Lung (tissue), 12 donors: ENCODE results near the gene GIT2. TPM values are rescaled to one million over a fixed set of nuclear protein-coding genes. Genes with fewer than 3 reads are reported as not detected.
A peak's percentile ranks its signal among the peaks of the same experiment; 100 is the strongest.
"Not testable (repeated sequence)": the region's sequence is repeated elsewhere in the genome, so short reads cannot be mapped to it uniquely, and the experiment has no call there.

Experiments used
- ATAC-seq: fragments of 200-7000 bp; cut with Tn5 transposase; one replicate; pipeline ENCODE4 v1.9.1; 2020; ENCODE audit warnings: moderate number of reproducible peaks; ENCODE audit not compliant: insufficient read depth, low FRiP score
- DNase-seq, 3 donors: peaks; one replicate each; pipeline ENCODE4 v3.0.0-alpha.2; 2013 to 2017
- H3K27ac ChIP-seq, 2 donors: one replicate each; pipeline ENCODE4 v1.5.1; 2013; ENCODE audit warnings: mild to moderate bottlenecking in 2 of 2, moderate library complexity in 2 of 2, control low read depth in 1 of 2, inconsistent platforms in 1 of 2, low read depth in 1 of 2, low read length in 1 of 2
- H3K27me3 ChIP-seq, 3 donors: one replicate each; pipeline ENCODE4 v1.5.1; 2013; ENCODE audit warnings: low read length in 2 of 3; ENCODE audit not compliant: control insufficient read depth in 3 of 3, insufficient read depth in 3 of 3
- H3K36me3 ChIP-seq, 4 donors: one replicate each; pipeline ENCODE4 v1.5.1; 2013; ENCODE audit warnings: low read length in 4 of 4, mild to moderate bottlenecking in 1 of 4, moderate library complexity in 1 of 4; ENCODE audit not compliant: control insufficient read depth in 4 of 4, insufficient read depth in 4 of 4
- H3K4me1 ChIP-seq, 5 donors: one replicate each; pipeline ENCODE4 v1.5.1; 2013; ENCODE audit warnings: low read length in 5 of 5, mild to moderate bottlenecking in 2 of 5, moderate library complexity in 1 of 5; ENCODE audit not compliant: control insufficient read depth in 5 of 5, insufficient read depth in 5 of 5
- H3K4me3 ChIP-seq: one replicate; pipeline ENCODE4 v1.5.1; 2013; ENCODE audit warnings: mild to moderate bottlenecking, control low read depth, moderate library complexity
- H3K9ac ChIP-seq, 2 donors: one replicate each; pipeline ENCODE4 v1.5.1; 2013; ENCODE audit warnings: low read length in 2 of 2, control low read depth in 1 of 2; ENCODE audit not compliant: insufficient read depth in 1 of 2
- H3K9me3 ChIP-seq, 4 donors: one replicate each; pipeline ENCODE4 v1.5.1; 2013; ENCODE audit warnings: low read length in 3 of 4, mild to moderate bottlenecking in 1 of 4, moderate library complexity in 1 of 4; ENCODE audit not compliant: control insufficient read depth in 4 of 4, insufficient read depth in 3 of 4
- WGBS, 2 donors: extraction: QIAGEN DNeasy Blood & Tissue Kit; methylation state at CpG; one replicate each; pipeline ENCODE4 v1.1.7; 2013; 5-methylcytosine and 5-hydroxymethylcytosine counted together
- polyA plus RNA-seq, 2 donors: library from polyadenylated mRNA; stranded (reverse); fragments of 200-250 nt; gene quantifications; one replicate each; pipeline ENCODE4 v1.2.1, GENCODE V29; 2013
- total RNA-seq, 2 donors: library from RNA; depleted of rRNA in 1 of 2; stranded (reverse); fragments of >200 nt in 1 of 2; gene quantifications; one replicate each; pipeline ENCODE4 v1.2.1, GENCODE V29; 2014 to 2021
- TF ChIP-seq, protein P1 (sequence below): IDR thresholded peaks from 2 replicates; pipeline ENCODE4 v1.5.1; 2012; ENCODE audit warnings: mild to moderate bottlenecking; ENCODE audit errors: control extremely low read depth, extremely low read depth
- donor health status: control.
- donor health status: control.
- donor health status: Bipolar disorder and iron deficiency.
- donor health status: healthy.
- donor health status: DM: yes; HTN: yes; CAD: no.

GIT2 gene
- total and polyA plus RNA-seq, 4 donors = 13.5 to 75.8 (median 40.1) TPM

DNA sequence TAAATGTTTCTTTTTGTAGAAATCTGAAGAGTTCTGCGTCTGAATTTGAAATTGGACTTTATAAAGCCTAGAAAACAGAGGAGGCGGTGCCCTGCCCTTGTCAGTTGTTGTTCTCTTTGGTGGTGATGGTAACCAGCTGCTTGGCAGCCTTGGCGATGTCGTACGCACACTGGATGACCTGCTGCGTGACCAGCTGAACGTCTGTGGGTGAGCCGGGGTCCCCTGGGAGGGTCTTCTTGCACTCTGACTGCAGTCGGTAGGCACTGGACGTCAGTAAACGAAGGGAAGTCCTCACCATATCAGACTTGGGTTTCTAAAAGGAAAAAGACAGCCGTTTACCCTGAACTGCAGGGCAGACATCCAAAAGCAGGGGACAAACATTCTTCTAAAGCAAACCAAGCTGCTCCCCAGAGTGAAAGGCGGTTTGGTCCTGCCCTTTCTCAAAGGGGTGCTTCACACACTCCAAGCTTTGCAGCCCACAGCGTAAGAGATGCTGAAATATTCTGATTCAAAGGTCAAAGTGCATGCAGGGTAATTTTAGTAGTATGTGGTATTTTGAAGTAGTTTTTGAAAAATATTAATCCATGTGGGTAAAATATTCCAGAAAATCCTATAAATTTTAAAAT lies 63.2 kb downstream of the GIT2 start:
- ATAC-seq (no peak), DNase-seq (peak; percentile 76 to 87 (median 86))
- Histone ChIP-seq H3K4me3 (no peak overlapping the region), H3K9me3 (no peaks in the 10 kb centered on the region), H3K27me3 (no peaks in the 10 kb centered on the region), H3K27ac (peak overlapping the region in 1 of 2 donors; percentile 51), H3K36me3 (peaks cover 23 to 35% (median 28%) of the 10 kb centered on the region in 4 donors), H3K4me1 (peaks cover 0 to 26% (median 11%) of the 10 kb centered on the region in 5 donors), H3K9ac (no peak overlapping the region)
- TF ChIP-seq, protein P1, sequence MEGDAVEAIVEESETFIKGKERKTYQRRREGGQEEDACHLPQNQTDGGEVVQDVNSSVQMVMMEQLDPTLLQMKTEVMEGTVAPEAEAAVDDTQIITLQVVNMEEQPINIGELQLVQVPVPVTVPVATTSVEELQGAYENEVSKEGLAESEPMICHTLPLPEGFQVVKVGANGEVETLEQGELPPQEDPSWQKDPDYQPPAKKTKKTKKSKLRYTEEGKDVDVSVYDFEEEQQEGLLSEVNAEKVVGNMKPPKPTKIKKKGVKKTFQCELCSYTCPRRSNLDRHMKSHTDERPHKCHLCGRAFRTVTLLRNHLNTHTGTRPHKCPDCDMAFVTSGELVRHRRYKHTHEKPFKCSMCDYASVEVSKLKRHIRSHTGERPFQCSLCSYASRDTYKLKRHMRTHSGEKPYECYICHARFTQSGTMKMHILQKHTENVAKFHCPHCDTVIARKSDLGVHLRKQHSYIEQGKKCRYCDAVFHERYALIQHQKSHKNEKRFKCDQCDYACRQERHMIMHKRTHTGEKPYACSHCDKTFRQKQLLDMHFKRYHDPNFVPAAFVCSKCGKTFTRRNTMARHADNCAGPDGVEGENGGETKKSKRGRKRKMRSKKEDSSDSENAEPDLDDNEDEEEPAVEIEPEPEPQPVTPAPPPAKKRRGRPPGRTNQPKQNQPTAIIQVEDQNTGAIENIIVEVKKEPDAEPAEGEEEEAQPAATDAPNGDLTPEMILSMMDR = no peak
- 77 to 84% methylated on average over 14 of the region's 14 CpGs for WGBS, 2 donors

DNA sequence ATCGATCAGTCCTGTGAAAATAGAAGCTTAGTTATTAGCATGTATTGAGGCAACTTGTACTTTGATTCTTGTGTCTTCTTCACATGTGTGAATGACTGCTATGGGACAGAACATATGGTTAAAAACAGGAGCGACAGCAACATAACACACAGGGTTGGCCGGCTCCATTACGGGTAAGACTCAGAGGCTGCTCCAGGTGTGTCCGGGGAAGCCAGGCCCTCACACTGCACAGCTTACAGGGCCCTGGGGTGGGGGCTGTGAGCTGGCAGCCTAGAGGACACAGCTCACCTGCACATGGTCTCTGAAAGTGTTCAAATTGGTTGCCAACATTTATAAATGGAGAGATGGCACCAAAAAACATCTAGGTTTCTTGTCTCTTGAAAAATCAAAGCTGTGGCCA lies 65.0 kb downstream of the GIT2 start:
- Histone ChIP-seq H3K9ac (no peak overlapping the region), H3K27me3 (no peaks in the 10 kb centered on the region), H3K4me1 (peaks cover 0 to 28% (median 11%) of the 10 kb centered on the region in 5 donors), H3K9me3 (no peaks in the 10 kb centered on the region), H3K36me3 (peaks cover 12 to 29% (median 23%) of the 10 kb centered on the region in 4 donors), H3K27ac (no peak overlapping the region), H3K4me3 (no peak overlapping the region)
- ATAC-seq (no peak), DNase-seq (no peak)
- TF ChIP-seq, protein P1 = no peak
- 96 to 97% methylated on average over 5 of the region's 5 CpGs for WGBS, 2 donors

DNA sequence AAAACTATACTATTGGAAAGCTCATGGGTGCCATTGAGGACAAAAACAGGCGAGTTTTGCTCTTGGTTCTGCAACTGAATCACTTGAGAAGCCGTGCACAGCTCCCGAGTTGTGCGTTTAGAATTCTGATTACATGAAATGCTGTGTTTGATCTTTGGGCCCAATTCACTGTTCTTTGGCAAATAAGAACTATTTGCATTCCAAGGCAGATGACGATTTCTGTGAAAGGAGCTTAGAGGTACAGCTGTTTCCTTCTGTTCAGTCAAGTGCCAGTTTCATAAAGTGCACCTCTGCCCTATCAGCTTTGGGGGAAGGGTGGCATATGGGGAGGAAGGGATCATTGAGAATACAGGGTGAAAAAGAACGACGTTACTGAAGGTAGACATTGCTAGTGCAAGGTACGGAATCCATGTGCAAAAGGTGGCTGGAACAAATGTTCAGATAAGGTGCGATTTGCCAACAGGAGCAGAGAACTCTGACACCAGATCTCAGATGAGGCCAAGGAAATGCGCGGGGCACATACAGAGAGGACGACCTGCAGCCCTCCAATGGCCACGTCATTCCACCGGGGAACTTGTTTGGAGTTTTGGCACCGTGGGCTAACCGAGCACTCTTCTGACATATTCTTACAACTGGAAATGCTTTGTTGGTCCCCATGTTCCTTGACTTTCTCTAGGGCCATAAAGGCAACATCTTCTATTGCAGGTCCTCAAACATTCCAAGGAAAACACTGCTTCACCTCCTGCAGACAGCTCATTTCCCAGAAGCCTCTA lies 66.0 kb downstream of the GIT2 start:
- H3K27ac ChIP-seq = peak overlapping the region in 1 of 2 donors; percentile 11
- no peak overlapping the region for H3K9ac ChIP-seq
- no peak overlapping the region for H3K4me3 ChIP-seq
- H3K9me3 ChIP-seq = no peaks in the 10 kb centered on the region
- 72 to 82% methylated on average over 16 of the region's 16 CpGs for WGBS, 2 donors
- peaks cover 12 to 27% (median 19%) of the 10 kb centered on the region in 4 donors for H3K36me3 ChIP-seq
- H3K27me3 ChIP-seq = no peaks in the 10 kb centered on the region
- DNase-seq (peak in 2 of 3 donors; percentile 43 to 46), ATAC-seq (no peak)
- TF ChIP-seq, protein P1 = no peak
- H3K4me1 ChIP-seq = peaks cover 0 to 28% (median 11%) of the 10 kb centered on the region in 5 donors

DNA sequence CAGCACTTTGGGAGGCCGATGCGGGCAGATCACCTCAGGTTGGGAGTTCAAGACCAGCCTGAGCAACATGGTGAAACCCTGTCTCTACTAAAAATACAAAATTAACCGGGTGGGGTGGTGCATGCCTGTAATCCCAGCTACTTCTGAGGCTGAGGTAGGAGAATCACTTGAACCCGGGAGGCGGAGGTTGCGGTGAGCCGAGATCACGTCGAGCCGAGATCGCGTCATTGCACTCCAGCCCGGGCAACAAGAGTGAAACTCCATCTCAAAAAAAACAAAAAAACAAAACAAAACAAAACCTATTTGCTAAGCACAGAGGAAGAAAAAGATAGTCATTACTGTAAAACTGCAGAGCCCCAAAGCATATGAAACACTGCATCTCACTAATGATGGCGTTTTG lies 66.8 kb downstream of the GIT2 start:
- 87 to 90% methylated on average over 14 of the region's 14 CpGs for WGBS, 2 donors
- Histone ChIP-seq H3K4me1 (peaks cover 0 to 28% (median 11%) of the 10 kb centered on the region in 5 donors), H3K36me3 (peaks cover 12 to 32% (median 19%) of the 10 kb centered on the region in 4 donors)
- not testable (repeated sequence) for H3K4me3 ChIP-seq, DNase-seq, ATAC-seq, H3K9ac ChIP-seq, H3K9me3 ChIP-seq, H3K27me3 ChIP-seq, H3K27ac ChIP-seq
